ENCODE measurements around the gene WFDC8. TPM values are rescaled to one million over a fixed set of nuclear protein-coding genes. Genes with fewer than 3 reads are reported as not detected.

Gene WFDC8
- total RNA-seq, 2 experiments from 2014 or later = not detected

DNA sequence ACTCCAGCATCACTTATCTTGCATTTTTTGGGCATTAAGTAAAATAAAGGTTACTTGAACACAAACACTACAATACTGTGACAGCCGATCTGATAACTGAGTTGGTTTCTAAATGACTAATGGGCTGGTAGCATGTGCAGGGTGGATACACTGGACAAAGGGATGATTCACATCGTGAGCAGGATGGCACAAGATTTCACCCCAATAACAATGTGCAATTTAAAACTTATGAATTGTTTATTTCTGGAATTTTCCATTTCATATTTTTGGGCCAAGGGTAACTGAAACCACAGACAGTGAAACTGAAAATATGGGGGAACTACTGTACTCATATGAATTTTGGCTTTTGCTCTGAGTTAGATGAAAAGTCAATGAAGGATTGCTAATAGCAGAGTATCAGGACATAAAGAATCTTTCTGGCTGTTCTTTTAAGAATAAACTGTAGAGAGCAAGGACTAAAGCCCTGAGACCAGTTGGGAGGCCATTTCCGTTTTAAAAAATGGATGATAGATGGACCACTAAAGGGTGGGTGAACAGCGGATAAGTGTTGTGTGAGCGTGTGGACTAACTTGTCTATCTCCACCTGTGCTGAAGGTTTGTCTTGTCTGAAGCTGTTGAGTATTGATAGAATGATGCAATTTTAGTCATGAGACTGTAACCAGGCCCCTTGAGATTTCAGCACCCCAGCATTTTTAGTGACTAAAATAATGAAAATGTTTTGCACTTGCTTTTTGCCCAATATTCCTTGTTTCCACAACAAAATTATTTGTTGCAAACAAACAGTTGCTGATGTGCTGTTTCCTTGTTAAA lies 71.9 kb downstream of the WFDC8 start:
- no TSS peak for BruUV-seq (replicated peaks)

DNA sequence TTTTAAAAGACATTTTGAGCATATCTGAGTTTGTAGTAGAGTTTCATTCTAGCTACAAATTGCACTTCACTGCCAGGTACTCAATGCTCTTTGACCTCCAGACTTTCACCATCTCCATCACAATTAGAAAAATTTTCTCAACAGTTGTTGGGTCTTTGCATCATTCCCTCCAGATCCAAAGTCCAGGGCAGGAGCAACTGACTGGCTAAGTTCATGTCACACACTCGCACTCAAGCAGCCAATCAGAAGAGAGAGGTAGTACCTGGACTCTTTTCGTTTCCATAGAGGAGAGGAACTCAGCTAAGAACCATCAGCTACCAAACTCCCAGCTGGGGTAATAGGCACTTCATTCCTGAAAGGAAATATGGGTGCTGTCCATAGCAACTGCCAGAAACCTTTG lies 72.7 kb downstream of the WFDC8 start:
- Histone ChIP-seq H3K9me2 (ENCODE audit: insufficient read depth, low read length) (no peaks in the 10 kb centered on the region), H3K4me3 (ENCODE audit: low read depth, low read length, poor library complexity, severe bottlenecking) (no peak overlapping the region), H2AFZ (ENCODE audit: low read length) (no peak overlapping the region), H3K9me3 (ENCODE audit: low read length) (no peaks in the 10 kb centered on the region), H4K20me1 (ENCODE audit: insufficient read depth, low read length) (no peaks in the 10 kb centered on the region), H3K79me2 (ENCODE audit: insufficient read depth, low read depth, low read length) (no peaks in the 10 kb centered on the region), H3K4me2 (ENCODE audit: low read length) (no peak overlapping the region), H3K36me3 (ENCODE audit: insufficient read depth, low read length) (no peaks in the 10 kb centered on the region), H3K4me1 (ENCODE audit: insufficient read depth, low read length, poor library complexity, severe bottlenecking) (no peaks in the 10 kb centered on the region), H3K27ac (ENCODE audit: low read depth, low read length, poor library complexity, severe bottlenecking) (no peak overlapping the region)
- TF ChIP-seq, protein P1, sequence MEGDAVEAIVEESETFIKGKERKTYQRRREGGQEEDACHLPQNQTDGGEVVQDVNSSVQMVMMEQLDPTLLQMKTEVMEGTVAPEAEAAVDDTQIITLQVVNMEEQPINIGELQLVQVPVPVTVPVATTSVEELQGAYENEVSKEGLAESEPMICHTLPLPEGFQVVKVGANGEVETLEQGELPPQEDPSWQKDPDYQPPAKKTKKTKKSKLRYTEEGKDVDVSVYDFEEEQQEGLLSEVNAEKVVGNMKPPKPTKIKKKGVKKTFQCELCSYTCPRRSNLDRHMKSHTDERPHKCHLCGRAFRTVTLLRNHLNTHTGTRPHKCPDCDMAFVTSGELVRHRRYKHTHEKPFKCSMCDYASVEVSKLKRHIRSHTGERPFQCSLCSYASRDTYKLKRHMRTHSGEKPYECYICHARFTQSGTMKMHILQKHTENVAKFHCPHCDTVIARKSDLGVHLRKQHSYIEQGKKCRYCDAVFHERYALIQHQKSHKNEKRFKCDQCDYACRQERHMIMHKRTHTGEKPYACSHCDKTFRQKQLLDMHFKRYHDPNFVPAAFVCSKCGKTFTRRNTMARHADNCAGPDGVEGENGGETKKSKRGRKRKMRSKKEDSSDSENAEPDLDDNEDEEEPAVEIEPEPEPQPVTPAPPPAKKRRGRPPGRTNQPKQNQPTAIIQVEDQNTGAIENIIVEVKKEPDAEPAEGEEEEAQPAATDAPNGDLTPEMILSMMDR (conservative IDR thresholded peaks at IDR 0.05; ENCODE audit: low read length) = no peak
- BruUV-seq (replicated peaks) = no TSS peak
- intact Hi-C loops (cut with micrococcal nuclease; ENCODE audit: unreplicated experiment) = no loop called here
- CTCF ChIA-PET (ENCODE audit: unreplicated experiment) = no interaction called here
- POLR2A ChIA-PET = no interaction called here
- DNase-seq (ENCODE audit: low spot score) = no peak

More for the DNA sequence above, 71.9 kb downstream of the WFDC8 start:
- H3K4me3 ChIP-seq (ENCODE audit: low read depth, low read length, poor library complexity, severe bottlenecking) = no peak overlapping the region
- ChIA-PET POLR2A (interaction anchor here (0.7 kb wide), 1 partner anchor 150 kb away, joined by 3 read pairs; no protein-coding TSS in a partner anchor), CTCF (ENCODE audit: unreplicated experiment) (no interaction called here)
- no peaks in the 10 kb centered on the region for H3K36me3 ChIP-seq (ENCODE audit: insufficient read depth, low read length)
- H4K20me1 ChIP-seq (ENCODE audit: insufficient read depth, low read length) = no peaks in the 10 kb centered on the region
- no peaks in the 10 kb centered on the region for H3K9me3 ChIP-seq (ENCODE audit: low read length)
- no peaks in the 10 kb centered on the region for H3K79me2 ChIP-seq (ENCODE audit: insufficient read depth, low read depth, low read length)
- H3K4me2 ChIP-seq (ENCODE audit: low read length) = no peak overlapping the region
- H2AFZ ChIP-seq (ENCODE audit: low read length) = no peak overlapping the region
- TF ChIP-seq EZH2phosphoT487 (IDR thresholded peaks at IDR 0.05; ENCODE audit: borderline replicate concordance, low read depth, low read length) = no peak
- TF ChIP-seq, protein P1 (conservative IDR thresholded peaks at IDR 0.05; ENCODE audit: low read length) = no peak
- no peak overlapping the region for H3K27ac ChIP-seq (ENCODE audit: low read depth, low read length, poor library complexity, severe bottlenecking)
- no peaks in the 10 kb centered on the region for H3K4me1 ChIP-seq (ENCODE audit: insufficient read depth, low read length, poor library complexity, severe bottlenecking)
- intact Hi-C loops (cut with micrococcal nuclease; ENCODE audit: unreplicated experiment) = no loop called here
- no peak for DNase-seq (ENCODE audit: low spot score)
- no peaks in the 10 kb centered on the region for H3K9me2 ChIP-seq (ENCODE audit: insufficient read depth, low read length)

DNA sequence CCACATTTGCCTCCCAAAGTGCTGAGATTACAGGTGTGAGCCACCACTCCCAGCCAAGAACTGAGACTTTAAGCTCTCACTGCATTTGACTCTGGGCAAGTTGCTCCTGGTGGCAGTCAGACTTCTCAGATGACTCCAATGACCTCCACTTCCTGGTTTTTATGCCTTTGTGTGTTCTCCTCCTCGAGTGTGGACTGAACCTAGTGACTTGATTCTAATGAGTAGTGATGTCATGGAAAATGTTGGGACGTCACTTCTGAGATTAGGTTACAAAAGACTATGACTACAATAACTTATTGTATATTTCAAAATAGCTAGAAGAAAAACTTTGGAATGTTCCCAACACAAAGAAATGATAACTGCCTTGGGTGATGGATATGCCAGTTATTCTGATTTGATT lies 75.7 kb downstream of the WFDC8 start:
- Histone ChIP-seq H3K9me2 (ENCODE audit: insufficient read depth, low read length) (no peaks in the 10 kb centered on the region), H3K36me3 (ENCODE audit: insufficient read depth, low read length) (no peaks in the 10 kb centered on the region), H3K9me3 (ENCODE audit: low read length) (no peaks in the 10 kb centered on the region), H2AFZ (ENCODE audit: low read length) (no peak overlapping the region), H3K79me2 (ENCODE audit: insufficient read depth, low read depth, low read length) (no peaks in the 10 kb centered on the region), H3K27ac (ENCODE audit: low read depth, low read length, poor library complexity, severe bottlenecking) (no peak overlapping the region), H3K4me2 (ENCODE audit: low read length) (no peak overlapping the region), H4K20me1 (ENCODE audit: insufficient read depth, low read length) (no peaks in the 10 kb centered on the region), H3K4me1 (ENCODE audit: insufficient read depth, low read length, poor library complexity, severe bottlenecking) (no peaks in the 10 kb centered on the region), H3K4me3 (ENCODE audit: low read depth, low read length, poor library complexity, severe bottlenecking) (no peak overlapping the region)
- CTCF ChIA-PET (ENCODE audit: unreplicated experiment) = no interaction called here
- intact Hi-C loops (cut with micrococcal nuclease; ENCODE audit: unreplicated experiment) = no loop called here
- no peak for DNase-seq (ENCODE audit: low spot score)
- no peak for TF ChIP-seq EZH2phosphoT487 (IDR thresholded peaks at IDR 0.05; ENCODE audit: borderline replicate concordance, low read depth, low read length)
- TF ChIP-seq, protein P1 (conservative IDR thresholded peaks at IDR 0.05; ENCODE audit: low read length) = no peak
- POLR2A ChIA-PET = no interaction called here
- no TSS peak for BruUV-seq (replicated peaks)
